ENCODE results near the gene CAMK2G. TPM values are rescaled to one million over a fixed set of nuclear protein-coding genes. Genes with fewer than 3 reads are reported as not detected.

Gene CAMK2G
- total RNA-seq, 1 experiment from 2014 or later = 147 TPM

GRCh38 chr10:73859784-73860491 lies 14.4 kb downstream of the CAMK2G start:
- TF ChIP-seq, protein P1, sequence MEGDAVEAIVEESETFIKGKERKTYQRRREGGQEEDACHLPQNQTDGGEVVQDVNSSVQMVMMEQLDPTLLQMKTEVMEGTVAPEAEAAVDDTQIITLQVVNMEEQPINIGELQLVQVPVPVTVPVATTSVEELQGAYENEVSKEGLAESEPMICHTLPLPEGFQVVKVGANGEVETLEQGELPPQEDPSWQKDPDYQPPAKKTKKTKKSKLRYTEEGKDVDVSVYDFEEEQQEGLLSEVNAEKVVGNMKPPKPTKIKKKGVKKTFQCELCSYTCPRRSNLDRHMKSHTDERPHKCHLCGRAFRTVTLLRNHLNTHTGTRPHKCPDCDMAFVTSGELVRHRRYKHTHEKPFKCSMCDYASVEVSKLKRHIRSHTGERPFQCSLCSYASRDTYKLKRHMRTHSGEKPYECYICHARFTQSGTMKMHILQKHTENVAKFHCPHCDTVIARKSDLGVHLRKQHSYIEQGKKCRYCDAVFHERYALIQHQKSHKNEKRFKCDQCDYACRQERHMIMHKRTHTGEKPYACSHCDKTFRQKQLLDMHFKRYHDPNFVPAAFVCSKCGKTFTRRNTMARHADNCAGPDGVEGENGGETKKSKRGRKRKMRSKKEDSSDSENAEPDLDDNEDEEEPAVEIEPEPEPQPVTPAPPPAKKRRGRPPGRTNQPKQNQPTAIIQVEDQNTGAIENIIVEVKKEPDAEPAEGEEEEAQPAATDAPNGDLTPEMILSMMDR (conservative IDR thresholded peaks at IDR 0.05) = no peak
- no peak for TF ChIP-seq EZH2 (IDR thresholded peaks at IDR 0.05; ENCODE audit: low read depth)
- Histone ChIP-seq H3K27me3 (ENCODE audit: insufficient read depth, low read depth) (no peaks in the 10 kb centered on the region), H3K4me3 (no peak overlapping the region), H3K79me2 (ENCODE audit: low read depth) (peaks cover 100% of the 10 kb centered on the region), H3K4me2 (no peak overlapping the region), H3K4me1 (replicated peaks; ENCODE audit: insufficient read depth) (no peaks in the 10 kb centered on the region), H3F3A (ENCODE audit: insufficient read depth, low read depth) (peaks cover 58% of the 10 kb centered on the region; the same call in 1 of the 2 replicates), H4K20me1 (ENCODE audit: insufficient read depth) (peaks cover 100% of the 10 kb centered on the region), H2AFZ (no peak overlapping the region), H3K9me2 (ENCODE audit: insufficient read depth) (no peaks in the 10 kb centered on the region), H3K36me3 (ENCODE audit: low read depth) (peaks cover 70% of the 10 kb centered on the region), H3K9me3 (ENCODE audit: insufficient read depth, low read depth) (no peaks in the 10 kb centered on the region), H3K27ac (no peak overlapping the region)
- ChIA-PET CTCF (no interaction called here), POLR2A (ENCODE audit: unreplicated experiment) (interaction anchor here (0.5 kb wide), 1 partner anchor 496 kb away, joined by 3 read pairs; no protein-coding TSS in a partner anchor)
- DNase-seq = no peak
- intact Hi-C loops (cut with micrococcal nuclease; ENCODE audit: unreplicated experiment) = no loop called here
- no TSS peak for BruUV-seq (replicated peaks)

- no peak overlapping the region for H3K27ac ChIP-seq
- CTCF ChIA-PET = no interaction called here
- POLR2A ChIA-PET (ENCODE audit: unreplicated experiment) = interaction anchor here (0.5 to 0.6 kb wide), 2 partner anchors 23 to 495 kb away, joined by 3 to 4 read pairs; no protein-coding TSS in a partner anchor
- peaks cover 55% of the 10 kb centered on the region; the same call in 1 of the 2 replicates for H3F3A ChIP-seq (ENCODE audit: insufficient read depth, low read depth)
- no peak overlapping the region for H2AFZ ChIP-seq
- no TSS peak for BruUV-seq (replicated peaks)
- intact Hi-C loops (cut with micrococcal nuclease; ENCODE audit: unreplicated experiment) = no loop called here
- no peak overlapping the region for H3K4me3 ChIP-seq
- H3K4me2 ChIP-seq = no peak overlapping the region
- TF ChIP-seq, protein P1 (conservative IDR thresholded peaks at IDR 0.05) = no peak
- TF ChIP-seq EZH2 (IDR thresholded peaks at IDR 0.05; ENCODE audit: low read depth) = no peak
- H3K36me3 ChIP-seq (ENCODE audit: low read depth) = peaks cover 68% of the 10 kb centered on the region
- H3K4me1 ChIP-seq (replicated peaks; ENCODE audit: insufficient read depth) = no peaks in the 10 kb centered on the region
- H3K9me3 ChIP-seq (ENCODE audit: insufficient read depth, low read depth) = no peaks in the 10 kb centered on the region
- H3K27me3 ChIP-seq (ENCODE audit: insufficient read depth, low read depth) = no peaks in the 10 kb centered on the region
- H4K20me1 ChIP-seq (ENCODE audit: insufficient read depth) = peaks cover 100% of the 10 kb centered on the region
- DNase-seq = no peak
- H3K79me2 ChIP-seq (ENCODE audit: low read depth) = peaks cover 100% of the 10 kb centered on the region
- H3K9me2 ChIP-seq (ENCODE audit: insufficient read depth) = no peaks in the 10 kb centered on the region
Observed at GRCh38 chr10:73859428-73859783, 14.9 kb downstream of the CAMK2G start.

DNA sequence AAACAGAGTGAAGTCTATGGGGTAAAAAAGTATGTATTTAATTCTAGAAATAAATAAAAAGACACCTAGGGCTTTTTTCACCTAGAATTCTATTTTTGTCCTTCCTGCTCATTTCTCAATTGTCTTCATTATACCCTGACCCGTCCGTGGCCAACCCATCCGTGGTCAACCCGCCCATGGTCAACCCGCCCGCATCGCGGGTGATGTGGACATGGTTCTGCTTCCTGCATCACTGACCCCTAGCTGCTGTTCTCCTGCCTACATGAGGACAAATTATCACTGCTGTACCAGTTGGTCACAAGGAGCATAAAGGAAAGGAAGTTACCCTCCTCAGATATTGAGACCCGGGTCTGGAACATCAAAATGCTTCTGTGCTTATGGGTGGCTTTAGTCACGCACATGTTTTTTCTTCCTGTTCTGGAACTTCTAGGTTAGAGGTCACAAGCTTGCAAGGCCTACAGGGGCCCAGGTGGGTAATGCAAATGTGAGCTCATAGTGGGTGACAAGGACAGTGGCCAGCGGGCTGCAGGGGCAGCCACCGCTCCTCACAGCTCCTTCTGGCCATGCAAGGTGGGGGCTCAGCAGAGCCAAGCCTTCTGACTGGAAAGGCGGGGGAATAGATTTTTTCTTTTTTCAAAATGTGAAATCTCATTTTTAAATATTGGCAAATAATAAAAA lies 15.5 kb downstream of the CAMK2G start:
- no TSS peak for BruUV-seq (replicated peaks)
- H3K36me3 ChIP-seq (ENCODE audit: low read depth) = peaks cover 68% of the 10 kb centered on the region
- TF ChIP-seq, protein P1 (conservative IDR thresholded peaks at IDR 0.05) = no peak
- TF ChIP-seq EZH2 (IDR thresholded peaks at IDR 0.05; ENCODE audit: low read depth) = no peak

More for the DNA sequence above, 15.5 kb downstream of the CAMK2G start:
- H4K20me1 ChIP-seq (ENCODE audit: insufficient read depth) = peaks cover 100% of the 10 kb centered on the region
- H3K4me3 ChIP-seq = no peak overlapping the region
- no peaks in the 10 kb centered on the region for H3K4me1 ChIP-seq (replicated peaks; ENCODE audit: insufficient read depth)
- ChIA-PET POLR2A (ENCODE audit: unreplicated experiment) (interaction anchor here (0.5 to 0.6 kb wide), 2 partner anchors 23 to 495 kb away, joined by 3 to 4 read pairs; no protein-coding TSS in a partner anchor), CTCF (no interaction called here)
- no peak overlapping the region for H2AFZ ChIP-seq
- no peaks in the 10 kb centered on the region for H3K9me2 ChIP-seq (ENCODE audit: insufficient read depth)
- peaks cover 54% of the 10 kb centered on the region; the same call in 1 of the 2 replicates for H3F3A ChIP-seq (ENCODE audit: insufficient read depth, low read depth)
- no peak for DNase-seq
- H3K4me2 ChIP-seq = no peak overlapping the region
- intact Hi-C loops (cut with micrococcal nuclease; ENCODE audit: unreplicated experiment) = no loop called here
- H3K27me3 ChIP-seq (ENCODE audit: insufficient read depth, low read depth) = no peaks in the 10 kb centered on the region
- no peak overlapping the region for H3K27ac ChIP-seq
- H3K79me2 ChIP-seq (ENCODE audit: low read depth) = peaks cover 100% of the 10 kb centered on the region
- no peaks in the 10 kb centered on the region for H3K9me3 ChIP-seq (ENCODE audit: insufficient read depth, low read depth)
